Stimulated activated CD4-positive, alpha-beta T cell treated with anti-CD3 and anti-CD28 coated beads, Interleukin-4, amount 100 ng/mL, for 48 hours (primary cell): Measurements from ENCODE around the gene MORF4L2.
"Not testable (repeated sequence)": the region's sequence is repeated elsewhere in the genome, so short reads cannot be mapped to it uniquely, and the experiment has no call there.

Experiments
- DNase-seq, 2 donors: peaks; one replicate each; pipeline ENCODE4 v3.0.0-alpha.2; 2020; ENCODE audit warnings: low read depth in 2 of 2

The MORF4L2 gene

GRCh38 chrX:103678199-103678993, 8.1 kb downstream of the MORF4L2 start:
- no peak for DNase-seq

GRCh38 chrX:103674531-103675454, 11.7 kb downstream of the MORF4L2 start:
- DNase-seq: no peak

- DNase-seq: no peak
These were observed 16.8 kb downstream of the MORF4L2 start for GRCh38 chrX:103669745-103670144.

- DNase-seq: no peak
These were observed 20.0 kb downstream of the MORF4L2 start for GRCh38 chrX:103666202-103667107.

- no peak for DNase-seq
These were observed 22.3 kb downstream of the MORF4L2 start for GRCh38 chrX:103663981-103664762.

GRCh38 chrX:103659460-103659859, 27.0 kb downstream of the MORF4L2 start:
- not testable (repeated sequence) for DNase-seq

GRCh38 chrX:103658681-103659433, 27.6 kb downstream of the MORF4L2 start:
- DNase-seq: no peak

- not testable (repeated sequence) for DNase-seq
These were observed 29.4 kb downstream of the MORF4L2 start for GRCh38 chrX:103657066-103657465.

GRCh38 chrX:103656617-103657016, 29.9 kb downstream of the MORF4L2 start:
- DNase-seq: no peak

- DNase-seq: not testable (repeated sequence)
These were observed 31.1 kb downstream of the MORF4L2 start for GRCh38 chrX:103655230-103656000.

- DNase-seq: no peak
These were observed 35.2 kb downstream of the MORF4L2 start for GRCh38 chrX:103651151-103651773.

- DNase-seq: no peak
These were observed 38.9 kb downstream of the MORF4L2 start for GRCh38 chrX:103647630-103648029.

GRCh38 chrX:103644125-103644524, 42.4 kb downstream of the MORF4L2 start:
- DNase-seq: no peak

- DNase-seq: no peak
These were observed 45.9 kb downstream of the MORF4L2 start for GRCh38 chrX:103640401-103641155.

GRCh38 chrX:103638479-103639346, 47.8 kb downstream of the MORF4L2 start:
- not testable (repeated sequence) for DNase-seq

- no peak for DNase-seq
These were observed 48.7 kb downstream of the MORF4L2 start for GRCh38 chrX:103637604-103638338.
